Kidney (tissue), 14 donors: ENCODE measurements around the gene PLXNB3. TPM values are rescaled to one million over a fixed set of nuclear protein-coding genes. Genes with fewer than 3 reads are reported as not detected.
"Not testable (repeated sequence)": the region's sequence is repeated elsewhere in the genome, so short reads cannot be mapped to it uniquely, and the experiment has no call there.

Experiments
- DNase-seq, 5 donors: peaks; one replicate each; pipeline ENCODE4 v3.0.0-alpha.2; 2013 to 2020
- FAIRE-seq: peaks from 2 replicates; lab custom pipeline; 2012; peaks lifted over from hg19 to GRCh38; lab: Jason Lieb, UNC
- H3K27ac ChIP-seq, 2 donors: one replicate each; pipeline ENCODE4 v1.7.0; 2013; ENCODE audit warnings: low read depth in 2 of 2, low read length in 2 of 2, inconsistent platforms in 1 of 2
- H3K27me3 ChIP-seq: one replicate; pipeline ENCODE4 v1.7.1; 2013; ENCODE audit warnings: low read length, inconsistent platforms; ENCODE audit not compliant: control insufficient read depth, insufficient read depth
- H3K36me3 ChIP-seq, 3 donors: one replicate each; pipeline versions ENCODE4 v1.7.0 to v1.7.1; 2013; ENCODE audit warnings: low read length in 3 of 3, control low read depth in 1 of 3, inconsistent platforms in 1 of 3; ENCODE audit not compliant: insufficient read depth in 3 of 3, control insufficient read depth in 2 of 3
- H3K4me1 ChIP-seq, 3 donors: one replicate each; pipeline versions ENCODE4 v1.7.0 to v1.7.1; 2013; ENCODE audit warnings: low read length in 3 of 3, inconsistent platforms in 1 of 3, low read depth in 1 of 3; ENCODE audit not compliant: control insufficient read depth in 2 of 3, insufficient read depth in 2 of 3
- H3K4me3 ChIP-seq, 3 donors: one replicate each; pipeline versions ENCODE4 v1.7.0 to v1.8.1; 2013; ENCODE audit warnings: low read length in 3 of 3, control low read depth in 1 of 3, inconsistent platforms in 1 of 3
- H3K9ac ChIP-seq, 3 donors: one replicate each; pipeline versions ENCODE4 v1.7.0 to v1.7.1; 2013; ENCODE audit warnings: low read length in 3 of 3, control low read depth in 1 of 3, inconsistent platforms in 1 of 3
- H3K9me3 ChIP-seq, 3 donors: one replicate each; pipeline versions ENCODE4 v1.7.0 to v1.7.1; 2013; ENCODE audit warnings: low read length in 3 of 3, control low read depth in 1 of 3, inconsistent platforms in 1 of 3; ENCODE audit not compliant: control insufficient read depth in 2 of 3, insufficient read depth in 1 of 3
- CTCF ChIP-seq: IDR thresholded peaks from 3 replicates; pipeline ENCODE4 v1.5.1; 2012; ENCODE audit warnings: mild to moderate bottlenecking, moderate library complexity, borderline replicate concordance; ENCODE audit not compliant: insufficient read depth; ENCODE audit errors: extremely low read depth
- intact Hi-C: fragments of 100-400 bp; cut with DNase I; formaldehyde crosslinking; loops from one replicate; pipeline ENCODE4 v1.11.1; 2022
- polyA plus RNA-seq: library from polyadenylated mRNA; stranded (reverse); fragments of 350-450 nt; fragmentation: Illumina TruSeq; extraction: RNeasy Lipid Tissue Mini Kit (QIAGEN cat#74804); gene quantifications from one replicate; pipeline ENCODE4 v1.2.3, GENCODE V29; 2014; ENCODE audit warnings: low read depth, low replicate concordance; ENCODE audit not compliant: insufficient read depth
- total RNA-seq: library from RNA; stranded (reverse); fragmentation: NEBNext Ultra II Directional; extraction: Animal tissue kit (Norgen Biotek cat#: 25700); gene quantifications from one replicate; pipeline ENCODE4 v1.2.1, GENCODE V29; 2021
- donor health status: control.
- donor health status: control.
- donor health status: control.
- donor health status: control.
- donor health status: control.
- donor health status: DM: yes; HTN: yes; CAD: no.
- donor health status: Normal renal cell carcinoma (clear cell type).

PLXNB3 gene
- total and polyA plus RNA-seq, 2 donors from 2014 or later, result 2.2 to 5.6 TPM

- intact Hi-C loops, result no loop called here
- no peaks in the 10 kb centered on the region for H3K4me1 ChIP-seq
- no peak overlapping the region for H3K27ac ChIP-seq
- no peak overlapping the region for H3K9ac ChIP-seq
- FAIRE-seq, result no peak
- no peak for TF ChIP-seq CTCF
- DNase-seq, result no peak
- no peaks in the 10 kb centered on the region for H3K9me3 ChIP-seq
- no peaks in the 10 kb centered on the region for H3K36me3 ChIP-seq
- H3K27me3 ChIP-seq, result no peaks in the 10 kb centered on the region
- no peak overlapping the region for H3K4me3 ChIP-seq
These were observed 49.1 kb downstream of the PLXNB3 start for GRCh38 chrX:153813161-153813560.

GRCh38 chrX:153814591-153815315 lies 50.7 kb downstream of the PLXNB3 start:
- TF ChIP-seq CTCF, result no peak
- Histone ChIP-seq H3K9ac (no peak overlapping the region), H3K27ac (no peak overlapping the region), H3K27me3 (no peaks in the 10 kb centered on the region), H3K4me3 (no peak overlapping the region), H3K4me1 (no peaks in the 10 kb centered on the region), H3K9me3 (no peaks in the 10 kb centered on the region), H3K36me3 (no peaks in the 10 kb centered on the region)
- intact Hi-C loops, result no loop called here
- DNase-seq, result no peak
- no peak for FAIRE-seq

- H3K27me3 ChIP-seq, result no peaks in the 10 kb centered on the region
- no peak for TF ChIP-seq CTCF
- H3K9me3 ChIP-seq, result no peaks in the 10 kb centered on the region
- H3K27ac ChIP-seq, result no peak overlapping the region
- DNase-seq (no peak), FAIRE-seq (no peak)
- no peaks in the 10 kb centered on the region for H3K4me1 ChIP-seq
- H3K9ac ChIP-seq, result no peak overlapping the region
- H3K4me3 ChIP-seq, result no peak overlapping the region
- H3K36me3 ChIP-seq, result no peaks in the 10 kb centered on the region
- intact Hi-C loops, result no loop called here
These were observed 53.0 kb downstream of the PLXNB3 start for GRCh38 chrX:153816831-153817690.

- H3K27ac ChIP-seq, H3K36me3 ChIP-seq, H3K9ac ChIP-seq, intact Hi-C loops, H3K4me1 ChIP-seq, H3K9me3 ChIP-seq, DNase-seq, H3K4me3 ChIP-seq, H3K27me3 ChIP-seq, FAIRE-seq: not testable (repeated sequence)
These were observed 54.0 kb downstream of the PLXNB3 start for GRCh38 chrX:153818064-153818463.
